Neural cell (in vitro differentiated cells): ENCODE measurements around the gene METAP1D.

ENCODE experiments used
- CTCF ChIP-seq: fragments of 450-650 bp; IDR thresholded peaks from 2 replicates; pipeline ENCODE4 v1.5.1; 2014; ENCODE audit warnings: antibody characterized with exemption, mild to moderate bottlenecking, moderate library complexity; ENCODE audit not compliant: poor library complexity, severe bottlenecking
- EP300 ChIP-seq: fragments of 450-650 bp; conservative IDR thresholded peaks from 2 replicates; pipeline ENCODE4 v1.6.1; 2014; ENCODE audit warnings: antibody characterized with exemption, mild to moderate bottlenecking, moderate library complexity; ENCODE audit not compliant: poor library complexity, severe bottlenecking
- EZH2 ChIP-seq: fragments of 200-600, 300-800 bp; shearing (Covaris generic), sonication (generic); IDR thresholded peaks from 2 replicates; pipeline ENCODE4 v1.6.1; 2014; ENCODE audit warnings: antibody characterized with exemption, low read length, borderline replicate concordance, mild to moderate bottlenecking; ENCODE audit not compliant: insufficient read depth, poor library complexity, severe bottlenecking
- MXI1 ChIP-seq: fragments of 450-650 bp; conservative IDR thresholded peaks from 2 replicates; pipeline ENCODE4 v1.6.1; 2014; ENCODE audit warnings: antibody characterized with exemption, mild to moderate bottlenecking; ENCODE audit not compliant: poor library complexity, severe bottlenecking
- RAD21 ChIP-seq: fragments of 450-650 bp; conservative IDR thresholded peaks from 2 replicates; pipeline ENCODE4 v1.6.1; 2014; ENCODE audit warnings: antibody characterized with exemption, mild to moderate bottlenecking, moderate library complexity
- REST ChIP-seq: IDR thresholded peaks from 2 replicates; pipeline ENCODE4 v1.6.1; 2012; ENCODE audit warnings: borderline replicate concordance
- SMC3 ChIP-seq: fragments of 450-650 bp; conservative IDR thresholded peaks from 2 replicates; pipeline ENCODE4 v1.6.1; 2014; ENCODE audit warnings: antibody characterized with exemption, mild to moderate bottlenecking, moderate library complexity; ENCODE audit not compliant: poor library complexity
- TAF1 ChIP-seq: IDR thresholded peaks from 2 replicates; pipeline ENCODE4 v1.6.1; 2012; ENCODE audit warnings: low read depth

GRCh38 chr2:172083628-172084394 is 84.1 kb downstream of the METAP1D start:
- no peak for TF ChIP-seq CTCF
- no peak for TF ChIP-seq SMC3
- no peak for TF ChIP-seq EP300
- no peak for TF ChIP-seq TAF1
- TF ChIP-seq REST: no peak
- TF ChIP-seq RAD21: no peak
- no peak for TF ChIP-seq EZH2
- TF ChIP-seq MXI1: peak; percentile 7
